ENCODE data around the gene RAPGEF2. TPM values are rescaled to one million over a fixed set of nuclear protein-coding genes. Genes with fewer than 3 reads are reported as not detected.

The RAPGEF2 gene
- total and polyA plus RNA-seq, 9 of the 15 experiments (the other 6 are each of a cell fraction or from before 2014, with no cell fraction given), result 3.1 to 32.6 (median 23.1) TPM

- TF ChIP-seq REST (IDR thresholded peaks at IDR 0.05; ENCODE audit: borderline replicate concordance) (no peak), REST (CRISPR knock-in tag; IDR thresholded peaks at IDR 0.05; ENCODE audit: low read depth) (no peak), NFIC (IDR thresholded peaks at IDR 0.05) (peak; percentile 90), VEZF1 (CRISPR knock-in tag; IDR thresholded peaks at IDR 0.05) (peak; percentile 18; the same call in 1 of the 2 replicates), ETS1 (conservative IDR thresholded peaks at IDR 0.05; ENCODE audit: control insufficient read depth, low read depth, low read length) (no peak), MYNN (IDR thresholded peaks at IDR 0.05) (no peak), MYNN (CRISPR knock-in tag; IDR thresholded peaks at IDR 0.05) (no peak), RBM15 (IDR thresholded peaks at IDR 0.05; ENCODE audit: insufficient read depth, low read length) (no peak), PURB (CRISPR knock-in tag; IDR thresholded peaks at IDR 0.05; ENCODE audit: low read depth) (no peak), ZNF277 (CRISPR knock-in tag; IDR thresholded peaks at IDR 0.05; ENCODE audit: borderline replicate concordance) (no peak), ARID3B (CRISPR knock-in tag; IDR thresholded peaks at IDR 0.05; ENCODE audit: borderline replicate concordance) (no peak), ZNF12 (CRISPR knock-in tag; IDR thresholded peaks at IDR 0.05) (no peak), HES1 (IDR thresholded peaks at IDR 0.05; ENCODE audit: low read depth) (0 out of 2 replicates have a peak, but pooled peaks have one; percentile 19), KAT2B (IDR thresholded peaks at IDR 0.05; ENCODE audit: low read depth, low read length) (no peak)
Measured at GRCh38 chr4:159195361-159195769, 92.5 kb downstream of the RAPGEF2 start (continued).
